Ovary (tissue), 9 donors: ENCODE data around the gene BTBD9. TPM values are rescaled to one million over a fixed set of nuclear protein-coding genes. Genes with fewer than 3 reads are reported as not detected.

Source experiments
- DNase-seq, 5 donors: peaks; one replicate each; pipeline ENCODE4 v3.0.0-alpha.2; 2019 to 2020
- H3K27ac ChIP-seq, 2 donors: fragments of 200-600 bp; one replicate each; pipeline versions ENCODE4 v1.5.1 to v1.8.0; 2019 to 2022
- H3K27me3 ChIP-seq: fragments of 200-600 bp; one replicate; pipeline ENCODE4 v1.8.0; 2022
- H3K36me3 ChIP-seq: fragments of 200-600 bp; sonication (generic); one replicate; pipeline ENCODE4 v1.5.1; 2019
- H3K4me1 ChIP-seq: one replicate; pipeline ENCODE4 v1.8.1; 2013; ENCODE audit warnings: mild to moderate bottlenecking, moderate library complexity; ENCODE audit not compliant: insufficient read depth
- H3K4me3 ChIP-seq: fragments of 200-600 bp; sonication (generic); one replicate; pipeline ENCODE4 v1.5.1; 2017
- H3K9me3 ChIP-seq, 2 donors: fragments of 200-600 bp in 1 of 2; sonication (generic) in 1 of 2; one replicate each; pipeline versions ENCODE4 v1.5.1 to v1.8.1; 2013 to 2019; ENCODE audit warnings: mild to moderate bottlenecking in 1 of 2, moderate library complexity in 1 of 2
- EP300 ChIP-seq: sonication (generic); formaldehyde crosslinking; IDR thresholded peaks from one replicate; pipeline ENCODE4 v1.6.1; 2017; ENCODE audit warnings: antibody characterized with exemption
- POLR2A ChIP-seq: fragments of 450-650 bp; IDR thresholded peaks from one replicate; pipeline ENCODE4 v1.6.1; 2017; ENCODE audit warnings: antibody characterized with exemption, mild to moderate bottlenecking, moderate library complexity
- WGBS, 3 donors: extraction: QIAGEN DNeasy Blood & Tissue Kit in 1 of 3; methylation state at CpG; one replicate each; pipeline versions ENCODE4 v1.1.5 to v1.1.7; 2013 to 2017; 5-methylcytosine and 5-hydroxymethylcytosine counted together
- intact Hi-C, 4 donors: fragments of 100-400 bp; cut with DNase I; formaldehyde crosslinking; loops; one replicate each; pipeline versions ENCODE4 v1.11.0 to v1.15.1; 2022 to 2023
- polyA plus RNA-seq, 2 donors: library from polyadenylated mRNA; stranded (reverse); fragments of 200-250 nt in 1 of 2; fragments of 350-450 nt in 1 of 2; fragmentation: Illumina TruSeq in 1 of 2; extraction: RNeasy Lipid Tissue Mini Kit (QIAGEN cat#74804) in 1 of 2; gene quantifications; one replicate each; pipeline ENCODE4 v1.2.3, GENCODE V29; 2013 to 2014
- total RNA-seq, 7 donors: library from RNA; depleted of rRNA in 2 of 7; stranded (reverse); fragments of >200 nt in 2 of 7; fragmentation: NEBNext Ultra II Directional in 3 of 7; extraction: Animal tissue kit (Norgen Biotek cat#: 25700) in 3 of 7; gene quantifications; one replicate each; pipeline versions ENCODE4 v1.1.0 to v1.2.4, GENCODE V29; 2016 to 2023
- TF ChIP-seq, protein P1 (sequence below), 3 donors: fragments of 450-650 bp in 2 of 3; fragments of 200-600 bp in 1 of 3; IDR thresholded peaks; one replicate each; pipeline versions ENCODE4 v1.5.1 to v1.8.0; 2016 to 2022; ENCODE audit warnings: antibody characterized with exemption in 3 of 3, mild to moderate bottlenecking in 1 of 3
- donor health status: DM: no; HTN: no; CAD: no; lungs with moderate emphysema.
- donor health status: DM: no; HTN: no; CAD: no.
- donor health status: Bipolar disorder and iron deficiency.
- donor health status: DM: yes; HTN: yes; CAD: no.
- donor health status: DM: no; HTN: no; CAD: no.
- donor health status: DM: yes; HTN: yes; CAD: no.

BTBD9 gene
- total and polyA plus RNA-seq, 9 donors, result 7.2 to 28.8 (median 21.0) TPM

DNA sequence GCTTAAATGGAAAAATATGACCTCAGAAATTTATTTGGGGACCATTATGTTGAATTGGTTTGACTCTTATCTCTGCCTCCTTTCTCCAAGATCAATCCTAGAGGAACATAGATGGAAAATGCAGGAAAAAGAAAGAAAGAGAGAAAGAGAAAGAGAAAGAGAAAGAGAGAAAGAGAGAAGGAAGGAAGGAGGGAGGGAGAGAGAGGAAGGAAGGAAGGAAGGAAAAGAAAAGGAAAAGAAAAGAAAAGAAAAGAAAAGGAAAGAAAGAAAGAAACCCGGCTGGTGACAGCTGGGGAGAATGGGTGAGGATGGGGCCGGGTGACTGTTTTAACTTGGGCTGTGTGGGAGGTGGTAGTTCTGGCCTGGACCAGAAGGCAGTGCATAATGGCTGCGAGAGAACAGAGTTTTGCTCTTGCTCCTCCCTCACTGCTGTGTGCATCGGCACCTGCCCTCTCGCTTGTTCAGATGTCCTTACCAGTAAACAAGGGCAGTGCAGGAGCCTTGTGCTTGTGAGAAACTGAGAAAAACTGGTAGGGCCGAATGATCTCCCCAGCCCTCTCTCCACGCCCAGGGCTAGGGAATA lies 38.5 kb upstream of the BTBD9 start:
- H3K27me3 ChIP-seq, result no peaks in the 10 kb centered on the region
- intact Hi-C loops, result no loop called here
- H3K36me3 ChIP-seq, result no peaks in the 10 kb centered on the region
- peaks cover 5% of the 10 kb centered on the region for H3K4me1 ChIP-seq
- H3K27ac ChIP-seq, result peak overlapping the region in 1 of 2 donors; percentile 8
- DNase-seq, result no peak
- H3K4me3 ChIP-seq, result no peak overlapping the region
- H3K9me3 ChIP-seq, result no peaks in the 10 kb centered on the region
- TF ChIP-seq POLR2A (no peak), EP300 (no peak)
- TF ChIP-seq, protein P1, sequence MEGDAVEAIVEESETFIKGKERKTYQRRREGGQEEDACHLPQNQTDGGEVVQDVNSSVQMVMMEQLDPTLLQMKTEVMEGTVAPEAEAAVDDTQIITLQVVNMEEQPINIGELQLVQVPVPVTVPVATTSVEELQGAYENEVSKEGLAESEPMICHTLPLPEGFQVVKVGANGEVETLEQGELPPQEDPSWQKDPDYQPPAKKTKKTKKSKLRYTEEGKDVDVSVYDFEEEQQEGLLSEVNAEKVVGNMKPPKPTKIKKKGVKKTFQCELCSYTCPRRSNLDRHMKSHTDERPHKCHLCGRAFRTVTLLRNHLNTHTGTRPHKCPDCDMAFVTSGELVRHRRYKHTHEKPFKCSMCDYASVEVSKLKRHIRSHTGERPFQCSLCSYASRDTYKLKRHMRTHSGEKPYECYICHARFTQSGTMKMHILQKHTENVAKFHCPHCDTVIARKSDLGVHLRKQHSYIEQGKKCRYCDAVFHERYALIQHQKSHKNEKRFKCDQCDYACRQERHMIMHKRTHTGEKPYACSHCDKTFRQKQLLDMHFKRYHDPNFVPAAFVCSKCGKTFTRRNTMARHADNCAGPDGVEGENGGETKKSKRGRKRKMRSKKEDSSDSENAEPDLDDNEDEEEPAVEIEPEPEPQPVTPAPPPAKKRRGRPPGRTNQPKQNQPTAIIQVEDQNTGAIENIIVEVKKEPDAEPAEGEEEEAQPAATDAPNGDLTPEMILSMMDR (IDR thresholded peaks at IDR 0.05), result no peak
- WGBS, 3 donors, result 34 to 44% (median 39%) methylated on average over 7 of the region's 7 CpGs

DNA sequence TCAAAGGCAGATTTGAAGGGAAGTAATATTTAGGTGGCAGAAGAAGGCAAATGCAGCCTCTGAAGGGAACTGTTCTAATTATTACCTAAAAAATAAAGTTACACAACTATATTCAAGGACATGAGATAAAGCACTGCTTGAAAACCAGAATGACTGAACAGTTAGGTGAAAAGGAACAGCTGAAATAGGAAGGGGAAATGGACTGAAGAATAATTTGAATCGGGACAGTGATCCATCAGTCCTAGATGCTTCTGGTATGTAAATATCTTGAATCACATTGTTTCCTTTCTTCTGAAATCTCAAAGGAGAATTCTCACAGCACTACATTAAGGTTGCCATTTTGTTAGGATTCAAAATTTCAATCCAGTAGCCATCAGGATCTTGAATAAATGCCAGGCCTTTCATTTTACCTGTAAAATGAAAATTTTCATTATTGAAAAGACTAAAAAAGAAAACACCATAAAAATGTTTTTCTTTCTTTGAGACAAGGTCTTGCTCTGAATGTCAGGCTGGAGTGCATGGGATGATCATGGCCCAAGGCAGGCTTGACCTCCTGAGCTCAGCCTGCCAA lies 37.3 kb upstream of the BTBD9 start:
- Histone ChIP-seq H3K36me3 (no peaks in the 10 kb centered on the region), H3K9me3 (no peaks in the 10 kb centered on the region), H3K4me1 (peaks cover 5% of the 10 kb centered on the region), H3K27me3 (no peaks in the 10 kb centered on the region), H3K27ac (peak overlapping the region in 1 of 2 donors; percentile 46), H3K4me3 (no peak overlapping the region)
- TF ChIP-seq, protein P1 (IDR thresholded peaks at IDR 0.05), result no peak
- TF ChIP-seq EP300 (no peak), POLR2A (no peak)
- DNase-seq, result no peak
- intact Hi-C loops, result no loop called here
- WGBS, 3 donors, result 3 to 26% (median 14%) methylated on average over 1 of the region's 1 CpG

GRCh38 chr6:38676236-38676973 lies 36.7 kb upstream of the BTBD9 start:
- Histone ChIP-seq H3K27me3 (no peaks in the 10 kb centered on the region), H3K27ac (peak overlapping the region; percentile 8 to 46), H3K4me3 (no peak overlapping the region), H3K4me1 (peaks cover 5% of the 10 kb centered on the region), H3K9me3 (no peaks in the 10 kb centered on the region), H3K36me3 (no peaks in the 10 kb centered on the region)
- intact Hi-C loops, result no loop called here
- TF ChIP-seq POLR2A (no peak), EP300 (no peak)
- TF ChIP-seq, protein P1 (IDR thresholded peaks at IDR 0.05), result no peak
- 4 to 17% (median 7%) methylated on average over 2 of the region's 2 CpGs for WGBS, 3 donors
- no peak for DNase-seq

- DNase-seq, result no peak
- Histone ChIP-seq H3K9me3 (no peaks in the 10 kb centered on the region), H3K4me3 (no peak overlapping the region), H3K4me1 (peaks cover 6% of the 10 kb centered on the region), H3K36me3 (no peaks in the 10 kb centered on the region), H3K27ac (no peak overlapping the region), H3K27me3 (no peaks in the 10 kb centered on the region)
- intact Hi-C loops, result loop anchor here in 1 of 4 donors (2.0 kb wide), 1 partner anchor 27 kb away; no protein-coding TSS in a partner anchor
- WGBS, 3 donors, result 66 to 68% (median 67%) methylated on average over 9 of the region's 9 CpGs
- no peak for TF ChIP-seq EP300
- TF ChIP-seq POLR2A, result no peak
- TF ChIP-seq, protein P1 (IDR thresholded peaks at IDR 0.05), result no peak
These were observed 33.9 kb upstream of the BTBD9 start for GRCh38 chr6:38673397-38674165.
